A673 (cell line): Measurements from ENCODE around the gene BTG2.

ENCODE experiments used
- CTCF ChIP-seq: fragments of 300-800, 200-600 bp; sonication (generic); conservative IDR thresholded peaks from 2 replicates; pipeline ENCODE4 v1.5.1; 2017; ENCODE audit warnings: low read depth, mild to moderate bottlenecking, antibody characterized with exemption, low read length, moderate library complexity, mixed read lengths
- EZH2 ChIP-seq: fragments of 200-600 bp; sonication (generic); IDR thresholded peaks from 2 replicates; pipeline ENCODE4 v1.6.1; 2017; ENCODE audit warnings: borderline replicate concordance, low read depth, mild to moderate bottlenecking, mixed read lengths, antibody characterized with exemption, low read length; ENCODE audit not compliant: poor library complexity, severe bottlenecking

- TF ChIP-seq CTCF: no peak
- TF ChIP-seq EZH2: no peak
Measured at GRCh38 chr1:203281033-203281432, 24.3 kb upstream of the BTG2 start.
